ENCODE data around the gene RMI1.
"Not testable (repeated sequence)": the region's sequence is repeated elsewhere in the genome, so short reads cannot be mapped to it uniquely, and the experiment has no call there.

The RMI1 gene

GRCh38 chr9:84000186-84000585 is 19.6 kb downstream of the RMI1 start:
- Histone ChIP-seq H3K27ac (ENCODE audit: insufficient read depth, low read length, poor library complexity, severe bottlenecking) (no peak overlapping the region), H3K36me3 (ENCODE audit: control insufficient read depth, insufficient read depth, low read length) (no peaks in the 10 kb centered on the region), H3K9me3 (ENCODE audit: control insufficient read depth, low read length) (no peaks in the 10 kb centered on the region), H3K4me1 (ENCODE audit: control insufficient read depth, insufficient read depth, low read length, poor library complexity, severe bottlenecking) (no peaks in the 10 kb centered on the region), H3K4me3 (ENCODE audit: insufficient read depth, low read depth, low read length, poor library complexity, severe bottlenecking) (no peak overlapping the region), H3K27me3 (replicated peaks; ENCODE audit: control insufficient read depth, insufficient read depth, low read length, poor library complexity, severe bottlenecking) (no peaks in the 10 kb centered on the region)
- DNase-seq, result no peak

- H3K27ac ChIP-seq (ENCODE audit: insufficient read depth, low read length, poor library complexity, severe bottlenecking), result no peak overlapping the region
- no peaks in the 10 kb centered on the region for H3K27me3 ChIP-seq (replicated peaks; ENCODE audit: control insufficient read depth, insufficient read depth, low read length, poor library complexity, severe bottlenecking)
- no peaks in the 10 kb centered on the region for H3K4me1 ChIP-seq (ENCODE audit: control insufficient read depth, insufficient read depth, low read length, poor library complexity, severe bottlenecking)
- H3K4me3 ChIP-seq (ENCODE audit: insufficient read depth, low read depth, low read length, poor library complexity, severe bottlenecking), result no peak overlapping the region
- H3K9me3 ChIP-seq (ENCODE audit: control insufficient read depth, low read length), result no peaks in the 10 kb centered on the region
- no peaks in the 10 kb centered on the region for H3K36me3 ChIP-seq (ENCODE audit: control insufficient read depth, insufficient read depth, low read length)
- no peak for DNase-seq
These were observed 21.0 kb downstream of the RMI1 start for GRCh38 chr9:84001621-84002020.

DNA sequence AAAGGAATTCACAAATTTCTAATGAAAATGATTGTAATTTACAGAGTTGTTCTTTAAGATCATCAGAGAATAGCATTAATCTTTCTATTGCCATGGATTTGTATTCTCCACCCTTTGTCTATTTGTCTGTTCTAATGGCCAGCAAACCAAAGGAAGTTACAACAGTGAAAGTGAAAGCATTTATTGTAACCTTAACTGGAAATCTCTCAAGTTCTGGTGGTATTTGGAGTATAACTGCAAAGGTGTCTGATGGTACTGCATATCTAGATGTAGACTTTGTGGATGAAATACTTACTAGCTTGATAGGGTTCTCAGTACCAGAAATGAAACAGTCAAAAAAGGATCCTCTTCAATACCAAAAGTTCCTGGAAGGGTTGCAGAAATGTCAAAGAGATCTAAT is 21.7 kb downstream of the RMI1 start:
- no peak for DNase-seq
- H3K36me3 ChIP-seq (ENCODE audit: control insufficient read depth, insufficient read depth, low read length), result no peaks in the 10 kb centered on the region
- H3K27me3 ChIP-seq (replicated peaks; ENCODE audit: control insufficient read depth, insufficient read depth, low read length, poor library complexity, severe bottlenecking), result no peaks in the 10 kb centered on the region
- H3K9me3 ChIP-seq (ENCODE audit: control insufficient read depth, low read length), result no peaks in the 10 kb centered on the region
- H3K4me3 ChIP-seq (ENCODE audit: insufficient read depth, low read depth, low read length, poor library complexity, severe bottlenecking), result no peak overlapping the region
- no peaks in the 10 kb centered on the region for H3K4me1 ChIP-seq (ENCODE audit: control insufficient read depth, insufficient read depth, low read length, poor library complexity, severe bottlenecking)
- no peak overlapping the region for H3K27ac ChIP-seq (ENCODE audit: insufficient read depth, low read length, poor library complexity, severe bottlenecking)

GRCh38 chr9:84003246-84003645 is 22.6 kb downstream of the RMI1 start:
- no peaks in the 10 kb centered on the region for H3K9me3 ChIP-seq (ENCODE audit: control insufficient read depth, low read length)
- H3K36me3 ChIP-seq (ENCODE audit: control insufficient read depth, insufficient read depth, low read length), result no peaks in the 10 kb centered on the region
- no peaks in the 10 kb centered on the region for H3K27me3 ChIP-seq (replicated peaks; ENCODE audit: control insufficient read depth, insufficient read depth, low read length, poor library complexity, severe bottlenecking)
- no peaks in the 10 kb centered on the region for H3K4me1 ChIP-seq (ENCODE audit: control insufficient read depth, insufficient read depth, low read length, poor library complexity, severe bottlenecking)
- DNase-seq, result no peak
- H3K4me3 ChIP-seq (ENCODE audit: insufficient read depth, low read depth, low read length, poor library complexity, severe bottlenecking), result no peak overlapping the region
- no peak overlapping the region for H3K27ac ChIP-seq (ENCODE audit: insufficient read depth, low read length, poor library complexity, severe bottlenecking)

GRCh38 chr9:84007662-84008061 is 27.1 kb downstream of the RMI1 start:
- no peaks in the 10 kb centered on the region for H3K27me3 ChIP-seq (replicated peaks; ENCODE audit: control insufficient read depth, insufficient read depth, low read length, poor library complexity, severe bottlenecking)
- H3K27ac ChIP-seq (ENCODE audit: insufficient read depth, low read length, poor library complexity, severe bottlenecking), result no peak overlapping the region
- H3K9me3 ChIP-seq (ENCODE audit: control insufficient read depth, low read length), result no peaks in the 10 kb centered on the region
- H3K36me3 ChIP-seq (ENCODE audit: control insufficient read depth, insufficient read depth, low read length), result no peaks in the 10 kb centered on the region
- no peak for DNase-seq
- H3K4me3 ChIP-seq (ENCODE audit: insufficient read depth, low read depth, low read length, poor library complexity, severe bottlenecking), result no peak overlapping the region
- no peaks in the 10 kb centered on the region for H3K4me1 ChIP-seq (ENCODE audit: control insufficient read depth, insufficient read depth, low read length, poor library complexity, severe bottlenecking)

- H3K36me3 ChIP-seq (ENCODE audit: control insufficient read depth, insufficient read depth, low read length), result no peaks in the 10 kb centered on the region
- no peak for DNase-seq
- H3K4me3 ChIP-seq (ENCODE audit: insufficient read depth, low read depth, low read length, poor library complexity, severe bottlenecking), result no peak overlapping the region
- no peaks in the 10 kb centered on the region for H3K9me3 ChIP-seq (ENCODE audit: control insufficient read depth, low read length)
- no peak overlapping the region for H3K27ac ChIP-seq (ENCODE audit: insufficient read depth, low read length, poor library complexity, severe bottlenecking)
- H3K4me1 ChIP-seq (ENCODE audit: control insufficient read depth, insufficient read depth, low read length, poor library complexity, severe bottlenecking), result no peaks in the 10 kb centered on the region
- no peaks in the 10 kb centered on the region for H3K27me3 ChIP-seq (replicated peaks; ENCODE audit: control insufficient read depth, insufficient read depth, low read length, poor library complexity, severe bottlenecking)
These were observed 43.5 kb downstream of the RMI1 start for GRCh38 chr9:84024041-84024575.

DNA sequence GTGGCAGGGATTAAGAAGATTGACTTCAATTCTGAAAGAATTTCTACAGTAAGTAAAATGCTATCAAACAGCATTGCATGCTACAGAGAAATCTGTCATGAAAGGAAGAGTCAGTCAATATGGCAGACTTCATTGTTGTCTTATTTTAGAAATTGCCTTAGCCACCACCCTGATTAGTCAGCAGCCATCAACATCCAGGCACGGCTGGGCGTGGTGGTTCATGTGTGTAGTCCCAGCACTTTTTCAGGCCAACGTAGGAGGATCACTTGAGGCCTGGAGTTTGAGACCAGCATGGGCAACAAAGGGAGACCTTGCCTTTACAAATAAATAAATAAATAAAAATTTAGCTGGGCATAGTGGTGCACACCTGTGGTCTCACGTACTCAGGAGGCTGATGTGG is 46.6 kb downstream of the RMI1 start:
- H3K4me1 ChIP-seq (ENCODE audit: control insufficient read depth, insufficient read depth, low read length, poor library complexity, severe bottlenecking), result no peaks in the 10 kb centered on the region
- H3K27me3 ChIP-seq (replicated peaks; ENCODE audit: control insufficient read depth, insufficient read depth, low read length, poor library complexity, severe bottlenecking), result no peaks in the 10 kb centered on the region
- no peak overlapping the region for H3K27ac ChIP-seq (ENCODE audit: insufficient read depth, low read length, poor library complexity, severe bottlenecking)
- H3K4me3 ChIP-seq (ENCODE audit: insufficient read depth, low read depth, low read length, poor library complexity, severe bottlenecking), result no peak overlapping the region
- no peak for DNase-seq
- H3K36me3 ChIP-seq (ENCODE audit: control insufficient read depth, insufficient read depth, low read length), result no peaks in the 10 kb centered on the region
- no peaks in the 10 kb centered on the region for H3K9me3 ChIP-seq (ENCODE audit: control insufficient read depth, low read length)

GRCh38 chr9:84031534-84031933 is 50.9 kb downstream of the RMI1 start:
- H3K27ac ChIP-seq (ENCODE audit: insufficient read depth, low read length, poor library complexity, severe bottlenecking), result no peak overlapping the region
- H3K27me3 ChIP-seq (replicated peaks; ENCODE audit: control insufficient read depth, insufficient read depth, low read length, poor library complexity, severe bottlenecking), result no peaks in the 10 kb centered on the region
- H3K4me3 ChIP-seq (ENCODE audit: insufficient read depth, low read depth, low read length, poor library complexity, severe bottlenecking), result no peak overlapping the region
- no peaks in the 10 kb centered on the region for H3K36me3 ChIP-seq (ENCODE audit: control insufficient read depth, insufficient read depth, low read length)
- no peaks in the 10 kb centered on the region for H3K4me1 ChIP-seq (ENCODE audit: control insufficient read depth, insufficient read depth, low read length, poor library complexity, severe bottlenecking)
- no peak for DNase-seq
- no peaks in the 10 kb centered on the region for H3K9me3 ChIP-seq (ENCODE audit: control insufficient read depth, low read length)

DNA sequence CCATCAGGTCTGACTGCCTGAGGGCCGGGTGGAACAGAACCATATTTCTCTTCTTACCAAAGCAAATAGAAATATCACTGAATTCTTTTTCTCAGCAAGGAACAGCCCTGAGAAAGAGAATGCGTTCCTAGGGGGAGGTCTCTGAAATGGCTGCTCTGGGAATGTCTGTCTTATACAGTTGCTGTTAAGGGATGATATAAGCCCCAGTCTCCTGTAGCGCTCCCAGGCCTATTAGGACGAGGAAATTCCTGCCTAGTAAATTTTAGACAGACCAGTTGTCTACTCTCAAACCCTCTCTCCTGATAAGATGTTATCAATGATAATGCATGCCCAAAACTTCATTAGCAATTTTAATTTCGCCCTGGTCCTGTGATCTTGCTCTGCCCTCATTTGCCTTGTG is 61.3 kb downstream of the RMI1 start:
- H3K4me1 ChIP-seq (ENCODE audit: control insufficient read depth, insufficient read depth, low read length, poor library complexity, severe bottlenecking); DNase-seq; H3K9me3 ChIP-seq (ENCODE audit: control insufficient read depth, low read length); H3K27me3 ChIP-seq (replicated peaks; ENCODE audit: control insufficient read depth, insufficient read depth, low read length, poor library complexity, severe bottlenecking); H3K36me3 ChIP-seq (ENCODE audit: control insufficient read depth, insufficient read depth, low read length); H3K4me3 ChIP-seq (ENCODE audit: insufficient read depth, low read depth, low read length, poor library complexity, severe bottlenecking); H3K27ac ChIP-seq (ENCODE audit: insufficient read depth, low read length, poor library complexity, severe bottlenecking): not testable (repeated sequence)

GRCh38 chr9:84045481-84046097 is 65.0 kb downstream of the RMI1 start:
- Histone ChIP-seq H3K9me3 (ENCODE audit: control insufficient read depth, low read length) (no peaks in the 10 kb centered on the region), H3K36me3 (ENCODE audit: control insufficient read depth, insufficient read depth, low read length) (no peaks in the 10 kb centered on the region)
- DNase-seq, result no peak

More at GRCh38 chr9:84045481-84046097, 65.0 kb downstream of the RMI1 start:
- Histone ChIP-seq H3K4me3 (ENCODE audit: insufficient read depth, low read depth, low read length, poor library complexity, severe bottlenecking) (no peak overlapping the region), H3K4me1 (ENCODE audit: control insufficient read depth, insufficient read depth, low read length, poor library complexity, severe bottlenecking) (no peaks in the 10 kb centered on the region), H3K27me3 (replicated peaks; ENCODE audit: control insufficient read depth, insufficient read depth, low read length, poor library complexity, severe bottlenecking) (no peaks in the 10 kb centered on the region), H3K27ac (ENCODE audit: insufficient read depth, low read length, poor library complexity, severe bottlenecking) (no peak overlapping the region)
